HepG2 (cell line): Measurements from ENCODE around the gene APOC4. TPM values are rescaled to one million over a fixed set of nuclear protein-coding genes. Genes with fewer than 3 reads are reported as not detected.

ENCODE experiments used
- ARHGAP35 ChIP-seq: sonication (generic); formaldehyde crosslinking; IDR thresholded peaks from 2 replicates; pipeline ENCODE4 v1.9.0; 2022; ENCODE audit warnings: mild to moderate bottlenecking, inconsistent platforms, moderate library complexity, missing genetic modification reagents, borderline replicate concordance
- CHCHD3 ChIP-seq: sonication (generic); formaldehyde crosslinking; IDR thresholded peaks from 2 replicates; pipeline ENCODE4 v1.8.0; 2022; ENCODE audit warnings: mild to moderate bottlenecking, missing genetic modification reagents, moderate library complexity
- CREB3 ChIP-seq: sonication (generic); formaldehyde crosslinking; IDR thresholded peaks from 2 replicates; pipeline ENCODE4 v1.5.0; 2020; ENCODE audit warnings: missing genetic modification reagents
- RFXAP ChIP-seq: sonication (generic); formaldehyde crosslinking; IDR thresholded peaks from 2 replicates; pipeline ENCODE4 v1.4.0; 2020; ENCODE audit warnings: missing genetic modification reagents, borderline replicate concordance
- SMARCE1 ChIP-seq: fragments of 450-650 bp; IDR thresholded peaks from 2 replicates; pipeline ENCODE4 v1.6.1; 2017; ENCODE audit warnings: borderline replicate concordance
- SMC3 ChIP-seq: IDR thresholded peaks from 2 replicates; pipeline ENCODE4 v1.6.1; 2011; ENCODE audit warnings: low read length, improper control_type of control experiment
- SRSF9 ChIP-seq: fragments of 200-400 bp; formaldehyde crosslinking; IDR thresholded peaks from 2 replicates; pipeline ENCODE4 v1.6.1; 2018; ENCODE audit warnings: borderline replicate concordance, mild to moderate bottlenecking, low read depth, low read length; ENCODE audit not compliant: insufficient read depth, poor library complexity, severe bottlenecking
- TAF15 ChIP-seq: fragments of 200-400 bp; formaldehyde crosslinking; IDR thresholded peaks from one replicate; pipeline ENCODE4 v1.6.1; 2018; ENCODE audit warnings: mild to moderate bottlenecking, low read depth, low read length; ENCODE audit not compliant: poor library complexity, severe bottlenecking
- THAP7 ChIP-seq: sonication (generic); formaldehyde crosslinking; IDR thresholded peaks from 2 replicates; pipeline ENCODE4 v1.8.1; 2023; ENCODE audit warnings: mild to moderate bottlenecking, missing genetic modification reagents
- ZBTB2 ChIP-seq: sonication (generic); formaldehyde crosslinking; IDR thresholded peaks from 2 replicates; pipeline ENCODE4 v1.8.0; 2022; ENCODE audit warnings: low read depth, missing genetic modification reagents
- ZBTB42 ChIP-seq: sonication (generic); formaldehyde crosslinking; IDR thresholded peaks from 2 replicates; pipeline ENCODE4 v1.5.0; 2020; ENCODE audit warnings: mild to moderate bottlenecking, missing genetic modification reagents
- ZNF687 ChIP-seq: sonication (generic); formaldehyde crosslinking; IDR thresholded peaks from 2 replicates; pipeline ENCODE4 v1.5.1; 2020; ENCODE audit warnings: mild to moderate bottlenecking, missing genetic modification reagents, moderate library complexity
- ZNF790 ChIP-seq: sonication (generic); formaldehyde crosslinking; IDR thresholded peaks from 2 replicates; pipeline ENCODE4 v1.8.0; 2022; ENCODE audit warnings: missing genetic modification reagents, mild to moderate bottlenecking, borderline replicate concordance
- ZSCAN29 ChIP-seq: sonication (generic); formaldehyde crosslinking; conservative IDR thresholded peaks from 2 replicates; pipeline ENCODE4 v1.4.0; 2020; ENCODE audit warnings: mild to moderate bottlenecking, missing genetic modification reagents
- polyA plus RNA-seq, 8 experiments: library from polyadenylated mRNA; depleted of rRNA in 3 of 8; stranded (reverse) in 7 of 8; unstranded in 1 of 8; fragments of >200 nt; fragmentation: Illumina TruSeq in 4 of 8; extraction: Trizol in 4 of 8; gene quantifications; 2 replicates each; pipeline versions ENCODE4 v1.2.1 to v1.2.3, GENCODE V29; 2011 to 2016; ENCODE audit warnings: low read depth in 4 of 8, missing spikeins in 1 of 8, mixed read lengths in 1 of 8; ENCODE audit not compliant: insufficient read depth in 1 of 8
- total RNA-seq, 5 experiments: library from RNA; depleted of rRNA; stranded (reverse); fragments of >200 nt; fragmentation: Illumina TruSeq; extraction: Trizol; gene quantifications; 2 replicates each; pipeline ENCODE4 v1.2.3, GENCODE V29; 2016; ENCODE audit warnings: low read depth in 1 of 5
- TF ChIP-seq, protein P1 (sequence below): sonication (generic); formaldehyde crosslinking; IDR thresholded peaks from 2 replicates; pipeline ENCODE4 v1.9.0; 2021; ENCODE audit warnings: missing genetic modification reagents, mild to moderate bottlenecking, borderline replicate concordance
- TF ChIP-seq, protein P2 (sequence below): IDR thresholded peaks from 2 replicates; pipeline ENCODE4 v1.6.1; 2012; ENCODE audit warnings: low read length, improper control_type of control experiment

Gene APOC4
- total and polyA plus RNA-seq, 2 of the 13 experiments (the other 11 are each of a cell fraction or from before 2014, with no cell fraction given): 0.46 TPM; not detected in 1

DNA sequence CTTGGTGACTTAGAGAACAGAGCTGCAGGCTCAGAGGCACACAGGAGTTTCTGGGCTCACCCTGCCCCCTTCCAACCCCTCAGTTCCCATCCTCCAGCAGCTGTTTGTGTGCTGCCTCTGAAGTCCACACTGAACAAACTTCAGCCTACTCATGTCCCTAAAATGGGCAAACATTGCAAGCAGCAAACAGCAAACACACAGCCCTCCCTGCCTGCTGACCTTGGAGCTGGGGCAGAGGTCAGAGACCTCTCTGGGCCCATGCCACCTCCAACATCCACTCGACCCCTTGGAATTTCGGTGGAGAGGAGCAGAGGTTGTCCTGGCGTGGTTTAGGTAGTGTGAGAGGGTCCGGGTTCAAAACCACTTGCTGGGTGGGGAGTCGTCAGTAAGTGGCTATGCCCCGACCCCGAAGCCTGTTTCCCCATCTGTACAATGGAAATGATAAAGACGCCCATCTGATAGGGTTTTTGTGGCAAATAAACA is 17.8 kb upstream of the APOC4 start (continued):
- TF ChIP-seq, protein P1, sequence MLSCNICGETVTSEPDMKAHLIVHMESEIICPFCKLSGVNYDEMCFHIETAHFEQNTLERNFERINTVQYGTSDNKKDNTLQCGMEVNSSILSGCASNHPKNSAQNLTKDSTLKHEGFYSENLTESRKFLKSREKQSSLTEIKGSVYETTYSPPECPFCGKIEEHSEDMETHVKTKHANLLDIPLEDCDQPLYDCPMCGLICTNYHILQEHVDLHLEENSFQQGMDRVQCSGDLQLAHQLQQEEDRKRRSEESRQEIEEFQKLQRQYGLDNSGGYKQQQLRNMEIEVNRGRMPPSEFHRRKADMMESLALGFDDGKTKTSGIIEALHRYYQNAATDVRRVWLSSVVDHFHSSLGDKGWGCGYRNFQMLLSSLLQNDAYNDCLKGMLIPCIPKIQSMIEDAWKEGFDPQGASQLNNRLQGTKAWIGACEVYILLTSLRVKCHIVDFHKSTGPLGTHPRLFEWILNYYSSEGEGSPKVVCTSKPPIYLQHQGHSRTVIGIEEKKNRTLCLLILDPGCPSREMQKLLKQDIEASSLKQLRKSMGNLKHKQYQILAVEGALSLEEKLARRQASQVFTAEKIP (CRISPR knock-in tag): no peak
- TF ChIP-seq SRSF9 (no peak), SMC3 (peak; percentile 51; the same call in 1 of the 2 replicates), RFXAP (CRISPR knock-in tag) (peak; percentile 97), THAP7 (CRISPR knock-in tag) (peak; percentile 42; the same call in 1 of the 2 replicates), CHCHD3 (CRISPR knock-in tag) (no peak), SMARCE1 (no peak; the same call in 1 of the 2 replicates), ZNF687 (CRISPR knock-in tag) (peak; percentile 92), TAF15 (no peak), ARHGAP35 (CRISPR knock-in tag) (no peak), ZBTB42 (CRISPR knock-in tag) (no peak; the same call in 1 of the 2 replicates), CREB3 (CRISPR knock-in tag) (no peak), ZBTB2 (CRISPR knock-in tag) (no peak), ZSCAN29 (peak; percentile 98), ZNF790 (CRISPR knock-in tag) (no peak)
- TF ChIP-seq, protein P2, sequence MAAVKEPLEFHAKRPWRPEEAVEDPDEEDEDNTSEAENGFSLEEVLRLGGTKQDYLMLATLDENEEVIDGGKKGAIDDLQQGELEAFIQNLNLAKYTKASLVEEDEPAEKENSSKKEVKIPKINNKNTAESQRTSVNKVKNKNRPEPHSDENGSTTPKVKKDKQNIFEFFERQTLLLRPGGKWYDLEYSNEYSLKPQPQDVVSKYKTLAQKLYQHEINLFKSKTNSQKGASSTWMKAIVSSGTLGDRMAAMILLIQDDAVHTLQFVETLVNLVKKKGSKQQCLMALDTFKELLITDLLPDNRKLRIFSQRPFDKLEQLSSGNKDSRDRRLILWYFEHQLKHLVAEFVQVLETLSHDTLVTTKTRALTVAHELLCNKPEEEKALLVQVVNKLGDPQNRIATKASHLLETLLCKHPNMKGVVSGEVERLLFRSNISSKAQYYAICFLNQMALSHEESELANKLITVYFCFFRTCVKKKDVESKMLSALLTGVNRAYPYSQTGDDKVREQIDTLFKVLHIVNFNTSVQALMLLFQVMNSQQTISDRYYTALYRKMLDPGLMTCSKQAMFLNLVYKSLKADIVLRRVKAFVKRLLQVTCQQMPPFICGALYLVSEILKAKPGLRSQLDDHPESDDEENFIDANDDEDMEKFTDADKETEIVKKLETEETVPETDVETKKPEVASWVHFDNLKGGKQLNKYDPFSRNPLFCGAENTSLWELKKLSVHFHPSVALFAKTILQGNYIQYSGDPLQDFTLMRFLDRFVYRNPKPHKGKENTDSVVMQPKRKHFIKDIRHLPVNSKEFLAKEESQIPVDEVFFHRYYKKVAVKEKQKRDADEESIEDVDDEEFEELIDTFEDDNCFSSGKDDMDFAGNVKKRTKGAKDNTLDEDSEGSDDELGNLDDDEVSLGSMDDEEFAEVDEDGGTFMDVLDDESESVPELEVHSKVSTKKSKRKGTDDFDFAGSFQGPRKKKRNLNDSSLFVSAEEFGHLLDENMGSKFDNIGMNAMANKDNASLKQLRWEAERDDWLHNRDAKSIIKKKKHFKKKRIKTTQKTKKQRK: no peak
